ENCODE measurements around the gene TBX19. TPM values are rescaled to one million over a fixed set of nuclear protein-coding genes. Genes with fewer than 3 reads are reported as not detected.

The TBX19 gene
- total RNA-seq, 4 donors from 2014 or later = 0.76 to 2.5 (median 1.3) TPM

DNA sequence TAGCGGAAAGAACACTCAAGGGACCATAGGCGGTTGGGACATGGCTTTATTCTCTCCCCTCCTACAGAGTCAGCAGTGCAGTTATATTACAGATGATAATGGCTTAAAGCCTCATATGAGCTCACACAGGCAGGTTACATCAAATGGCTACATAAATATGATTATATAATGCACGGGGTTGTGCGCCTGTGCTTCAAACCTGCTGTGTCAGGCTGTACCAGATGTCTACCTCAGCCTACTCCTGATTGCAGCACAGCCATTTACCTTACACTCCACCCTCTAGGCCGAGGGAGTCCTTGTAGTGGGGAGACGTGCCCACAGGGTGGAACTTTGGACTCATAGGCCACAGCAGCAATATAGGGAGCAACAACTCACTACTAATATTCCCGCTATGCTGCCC is 16.4 kb upstream of the TBX19 start:
- peaks cover 0 to 5% (median 0%) of the 10 kb centered on the region in 3 donors for H3K36me3 ChIP-seq
- no peak overlapping the region for H3K4me3 ChIP-seq
- no peak for DNase-seq
- TF ChIP-seq, protein P1, sequence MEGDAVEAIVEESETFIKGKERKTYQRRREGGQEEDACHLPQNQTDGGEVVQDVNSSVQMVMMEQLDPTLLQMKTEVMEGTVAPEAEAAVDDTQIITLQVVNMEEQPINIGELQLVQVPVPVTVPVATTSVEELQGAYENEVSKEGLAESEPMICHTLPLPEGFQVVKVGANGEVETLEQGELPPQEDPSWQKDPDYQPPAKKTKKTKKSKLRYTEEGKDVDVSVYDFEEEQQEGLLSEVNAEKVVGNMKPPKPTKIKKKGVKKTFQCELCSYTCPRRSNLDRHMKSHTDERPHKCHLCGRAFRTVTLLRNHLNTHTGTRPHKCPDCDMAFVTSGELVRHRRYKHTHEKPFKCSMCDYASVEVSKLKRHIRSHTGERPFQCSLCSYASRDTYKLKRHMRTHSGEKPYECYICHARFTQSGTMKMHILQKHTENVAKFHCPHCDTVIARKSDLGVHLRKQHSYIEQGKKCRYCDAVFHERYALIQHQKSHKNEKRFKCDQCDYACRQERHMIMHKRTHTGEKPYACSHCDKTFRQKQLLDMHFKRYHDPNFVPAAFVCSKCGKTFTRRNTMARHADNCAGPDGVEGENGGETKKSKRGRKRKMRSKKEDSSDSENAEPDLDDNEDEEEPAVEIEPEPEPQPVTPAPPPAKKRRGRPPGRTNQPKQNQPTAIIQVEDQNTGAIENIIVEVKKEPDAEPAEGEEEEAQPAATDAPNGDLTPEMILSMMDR (IDR thresholded peaks at IDR 0.05) = no peak
- TF ChIP-seq POLR2A (IDR thresholded peaks at IDR 0.05) = no peak
- H3K9me3 ChIP-seq = no peaks in the 10 kb centered on the region
- H3K27me3 ChIP-seq = no peaks in the 10 kb centered on the region
- H3K27ac ChIP-seq = no peak overlapping the region
- H3K4me1 ChIP-seq = no peaks in the 10 kb centered on the region

DNA sequence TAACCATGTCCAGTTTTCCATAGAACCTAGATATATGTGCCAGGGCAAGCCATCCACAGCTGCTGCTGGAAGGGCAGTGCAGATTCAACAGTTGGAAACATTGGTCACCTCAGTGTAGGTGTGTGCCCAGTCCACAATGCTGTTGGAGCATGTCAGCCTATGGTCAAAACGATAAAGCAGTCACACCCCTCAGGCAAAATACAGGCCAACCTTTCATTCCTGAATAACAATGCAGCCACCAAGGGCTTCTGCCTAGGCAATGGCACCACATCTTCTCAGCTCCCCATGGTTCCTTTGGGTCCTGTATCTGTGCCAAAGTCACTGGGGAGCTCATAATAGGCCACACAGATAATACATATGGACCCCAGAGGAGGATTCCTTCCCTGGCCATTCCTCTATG is 15.1 kb upstream of the TBX19 start:
- no peaks in the 10 kb centered on the region for H3K4me1 ChIP-seq
- H3K27me3 ChIP-seq = no peaks in the 10 kb centered on the region
- DNase-seq = no peak
- H3K4me3 ChIP-seq = no peak overlapping the region
- H3K9me3 ChIP-seq = no peaks in the 10 kb centered on the region
- no peak overlapping the region for H3K27ac ChIP-seq
- peaks cover 0 to 5% (median 0%) of the 10 kb centered on the region in 3 donors for H3K36me3 ChIP-seq
- TF ChIP-seq, protein P1 (IDR thresholded peaks at IDR 0.05) = no peak
- no peak for TF ChIP-seq POLR2A (IDR thresholded peaks at IDR 0.05)

DNA sequence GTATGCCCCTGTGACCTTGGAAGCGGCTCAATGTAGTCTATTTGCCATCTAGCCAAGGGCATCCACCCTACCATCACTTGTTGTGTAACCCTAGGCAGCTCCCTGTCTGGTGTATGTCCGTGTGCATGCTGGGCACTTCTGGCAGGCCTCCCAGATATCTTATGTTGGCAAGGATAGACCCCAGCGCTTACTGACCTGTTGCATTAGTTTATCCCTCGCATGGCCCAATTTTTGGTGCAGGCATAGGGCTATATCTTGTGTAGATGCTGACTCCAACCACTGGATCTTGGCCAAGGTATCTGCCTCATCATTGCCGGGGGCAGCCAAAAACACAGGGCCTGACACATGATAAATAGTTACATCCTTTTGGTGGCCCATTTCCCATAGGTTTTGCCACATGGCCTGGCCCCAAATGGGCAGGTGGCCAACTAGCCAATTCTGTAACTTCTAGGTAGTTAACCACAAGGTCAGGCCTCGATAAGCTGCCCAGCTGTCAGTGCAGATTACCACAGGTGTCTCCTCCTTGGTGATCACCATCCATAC is 14.0 kb upstream of the TBX19 start:
- Histone ChIP-seq H3K9me3 (no peaks in the 10 kb centered on the region), H3K4me1 (no peaks in the 10 kb centered on the region), H3K4me3 (no peak overlapping the region), H3K27me3 (no peaks in the 10 kb centered on the region), H3K36me3 (peaks cover 0 to 5% (median 0%) of the 10 kb centered on the region in 3 donors), H3K27ac (no peak overlapping the region)
- DNase-seq = no peak
- TF ChIP-seq, protein P1 (IDR thresholded peaks at IDR 0.05) = no peak
- no peak for TF ChIP-seq POLR2A (IDR thresholded peaks at IDR 0.05)

DNA sequence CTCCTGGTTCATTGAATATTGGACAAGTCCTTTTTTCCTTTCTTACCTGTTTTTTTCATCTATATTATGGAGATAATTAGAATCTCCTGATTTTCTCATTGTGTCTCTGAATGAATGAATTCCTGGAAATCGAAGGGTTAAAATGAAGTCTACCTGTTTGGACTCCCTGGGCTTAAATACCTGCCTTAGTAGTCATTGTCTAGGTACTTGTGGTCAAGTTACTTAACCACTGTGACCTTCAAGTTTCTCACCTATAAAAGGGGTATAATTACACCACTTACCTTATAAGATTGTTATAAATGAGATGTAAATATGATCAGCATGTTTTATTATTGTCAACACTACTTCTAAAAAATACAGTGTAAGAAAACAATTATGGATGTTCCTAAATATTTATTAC is 9.0 kb upstream of the TBX19 start:
- H3K36me3 ChIP-seq = no peaks in the 10 kb centered on the region
- H3K9me3 ChIP-seq = no peaks in the 10 kb centered on the region
- DNase-seq = no peak
- H3K27ac ChIP-seq = no peak overlapping the region
- no peak overlapping the region for H3K4me3 ChIP-seq
- H3K27me3 ChIP-seq = no peaks in the 10 kb centered on the region
- TF ChIP-seq, protein P1 (IDR thresholded peaks at IDR 0.05) = no peak
- no peak for TF ChIP-seq POLR2A (IDR thresholded peaks at IDR 0.05)
- H3K4me1 ChIP-seq = no peaks in the 10 kb centered on the region

DNA sequence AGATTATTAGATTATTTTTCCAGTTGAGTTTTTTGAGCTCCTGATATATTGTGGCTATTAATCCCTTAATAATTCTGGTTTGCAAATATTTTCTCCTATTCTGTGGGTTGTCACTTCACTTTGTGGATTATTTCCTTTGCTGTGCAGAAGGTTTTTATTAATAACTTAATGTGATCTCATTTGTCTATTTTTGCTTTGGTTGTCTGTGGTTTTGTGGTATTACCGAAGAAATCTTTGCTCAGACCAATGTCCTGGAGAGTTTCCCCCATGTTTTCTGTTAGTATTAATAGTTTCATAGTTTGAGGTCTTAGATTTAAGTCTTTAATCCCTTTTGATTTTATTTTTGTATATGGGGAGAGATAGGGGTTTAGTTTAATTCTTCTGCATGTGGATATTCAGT is 7.1 kb upstream of the TBX19 start:
- H3K4me1 ChIP-seq = no peaks in the 10 kb centered on the region
- H3K27ac ChIP-seq = no peak overlapping the region
- DNase-seq = no peak
- H3K36me3 ChIP-seq = no peaks in the 10 kb centered on the region
- no peaks in the 10 kb centered on the region for H3K27me3 ChIP-seq
- no peak for TF ChIP-seq POLR2A (IDR thresholded peaks at IDR 0.05)
- TF ChIP-seq, protein P1 (IDR thresholded peaks at IDR 0.05) = no peak
- no peaks in the 10 kb centered on the region for H3K9me3 ChIP-seq
- H3K4me3 ChIP-seq = no peak overlapping the region

DNA sequence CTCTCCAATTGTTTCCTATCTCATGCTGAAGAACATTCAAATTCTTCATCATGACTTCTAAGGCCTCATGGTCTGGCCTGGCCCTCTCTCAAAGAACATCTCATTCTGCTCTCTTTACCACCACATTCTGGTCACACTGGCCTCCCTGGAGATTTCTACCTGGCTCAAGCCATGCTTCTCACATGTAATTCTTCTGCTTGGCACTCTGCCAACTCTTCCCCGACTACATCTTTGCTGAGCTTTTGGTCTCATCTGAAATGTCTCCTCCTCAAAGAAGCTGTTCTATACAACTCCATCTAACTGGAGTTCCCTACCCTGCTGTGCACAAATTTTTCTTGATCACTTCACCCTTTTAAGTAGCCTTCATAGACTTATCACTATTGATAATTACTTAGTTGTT is 1.4 kb upstream of the TBX19 start:
- no peak for DNase-seq
- no peaks in the 10 kb centered on the region for H3K27me3 ChIP-seq
- H3K36me3 ChIP-seq = no peaks in the 10 kb centered on the region
- no peak overlapping the region for H3K4me3 ChIP-seq
- H3K27ac ChIP-seq = no peak overlapping the region
- H3K4me1 ChIP-seq = no peaks in the 10 kb centered on the region
- H3K9me3 ChIP-seq = no peaks in the 10 kb centered on the region
- no peak for TF ChIP-seq POLR2A (IDR thresholded peaks at IDR 0.05)
- TF ChIP-seq, protein P1 (IDR thresholded peaks at IDR 0.05) = no peak

Measured in Peyer's patch (tissue), 4 donors.